8988T (cell line): ENCODE measurements around the gene LPIN2.
A peak's percentile ranks its signal among the peaks of the same experiment; 100 is the strongest.
"Not testable (repeated sequence)": the region's sequence is repeated elsewhere in the genome, so short reads cannot be mapped to it uniquely, and the experiment has no call there.

Experiments
- DNase-seq: peaks from one replicate; pipeline ENCODE4 v3.0.0; 2011

Gene LPIN2

DNA sequence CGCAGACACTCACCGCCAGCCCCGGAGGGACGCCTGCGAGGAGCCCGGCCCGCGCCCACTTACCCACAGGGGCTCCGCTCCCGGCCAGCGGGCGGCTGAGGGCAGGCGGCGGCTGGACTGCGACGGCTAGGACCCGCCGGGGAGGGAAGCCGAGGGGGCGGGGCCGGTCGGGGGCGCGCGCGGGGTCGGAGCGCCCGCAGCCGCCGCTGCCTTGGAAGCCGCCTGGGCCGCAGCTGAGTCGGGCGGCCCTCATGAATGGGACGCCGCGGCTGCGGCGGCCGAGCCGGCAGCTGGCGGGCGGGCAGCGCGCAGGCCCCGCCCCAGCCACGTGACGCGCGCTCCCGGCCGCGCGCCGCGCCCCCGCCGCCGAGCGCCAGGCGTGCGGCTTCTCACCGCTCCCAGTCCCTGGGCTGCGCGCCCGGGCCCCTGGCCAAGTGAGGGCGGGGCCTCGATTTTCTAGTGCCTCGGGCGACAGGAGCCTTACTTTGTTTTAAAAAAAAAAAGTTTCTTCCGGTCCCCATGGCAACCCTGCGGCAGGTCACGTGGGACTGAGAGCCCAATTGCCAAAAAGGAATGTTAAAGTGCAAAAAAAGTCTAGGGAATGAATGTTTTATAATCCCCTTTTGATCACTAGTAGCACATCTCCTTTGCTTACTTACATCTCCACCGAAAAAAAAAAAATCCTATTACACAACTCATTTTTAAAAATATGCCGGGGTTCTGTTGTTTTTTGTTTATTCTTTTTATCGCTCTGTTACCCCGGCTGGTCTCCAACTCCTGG, at the start of gene LPIN2:
Gene LPIN2, minus strand, starts transcription at position 121 of the 781 bp plus-strand sequence. CDS start 52,304 bp downstream, outside the sequence.
- DNase-seq, result peak; percentile 94

- DNase-seq, result no peak
Measured at GRCh38 chr18:3061581-3062312, 48.8 kb upstream of the LPIN2 start.

GRCh38 chr18:3060667-3061580, 48.0 kb upstream of the LPIN2 start:
- no peak for DNase-seq

- no peak for DNase-seq
Measured at GRCh38 chr18:3059272-3059671, 46.3 kb upstream of the LPIN2 start.

GRCh38 chr18:3058328-3059191, 45.6 kb upstream of the LPIN2 start:
- DNase-seq, result no peak

DNA sequence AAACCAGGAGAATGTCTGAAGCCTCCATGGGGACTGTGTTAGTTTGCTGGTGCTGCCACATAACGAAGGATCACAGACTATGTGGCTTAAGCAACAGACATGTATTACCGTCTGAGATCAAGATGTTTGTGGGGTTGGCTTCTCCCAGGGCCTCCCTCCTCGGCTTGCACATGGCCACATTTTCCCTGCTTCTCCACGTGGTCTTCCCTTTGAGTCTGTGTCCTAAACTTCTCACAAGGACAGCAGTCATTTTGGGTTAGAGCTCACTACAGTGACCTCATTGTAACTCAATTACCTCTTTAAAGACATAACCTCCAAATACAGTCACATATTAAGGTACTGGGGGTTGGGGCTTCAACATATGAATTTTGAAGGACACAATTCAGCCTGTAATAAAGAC, 44.6 kb upstream of the LPIN2 start:
- no peak for DNase-seq

- DNase-seq, result no peak
Measured at GRCh38 chr18:3056311-3056710, 43.4 kb upstream of the LPIN2 start.

GRCh38 chr18:3055816-3056215, 42.9 kb upstream of the LPIN2 start:
- peak; percentile 27 for DNase-seq

GRCh38 chr18:3055186-3055728, 42.3 kb upstream of the LPIN2 start:
- DNase-seq, result no peak

GRCh38 chr18:3054780-3055179, 41.8 kb upstream of the LPIN2 start:
- DNase-seq, result no peak

- DNase-seq, result no peak
Measured at GRCh38 chr18:3054214-3054613, 41.3 kb upstream of the LPIN2 start.

DNA sequence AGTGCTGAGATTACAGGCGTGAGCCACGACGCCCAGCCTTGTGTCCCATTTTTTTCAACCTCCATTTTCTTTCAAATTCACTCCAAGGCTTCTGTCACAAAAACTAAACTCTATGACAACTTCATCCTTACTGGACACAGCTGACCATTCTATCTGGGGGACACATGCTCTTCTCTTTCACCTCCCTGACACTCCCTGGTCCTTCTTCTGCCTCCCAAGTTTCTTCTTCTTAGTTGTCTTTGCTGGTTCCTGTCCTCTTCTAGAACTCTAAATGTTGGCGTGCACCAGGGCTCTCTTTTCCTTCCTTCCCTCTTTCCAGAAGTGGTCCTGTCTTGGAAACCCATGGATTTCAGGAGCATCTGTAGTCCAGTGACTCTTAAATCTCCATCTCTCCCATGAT, 40.1 kb upstream of the LPIN2 start:
- DNase-seq, result no peak

GRCh38 chr18:3052411-3052758, 39.4 kb upstream of the LPIN2 start:
- DNase-seq, result no peak

DNA sequence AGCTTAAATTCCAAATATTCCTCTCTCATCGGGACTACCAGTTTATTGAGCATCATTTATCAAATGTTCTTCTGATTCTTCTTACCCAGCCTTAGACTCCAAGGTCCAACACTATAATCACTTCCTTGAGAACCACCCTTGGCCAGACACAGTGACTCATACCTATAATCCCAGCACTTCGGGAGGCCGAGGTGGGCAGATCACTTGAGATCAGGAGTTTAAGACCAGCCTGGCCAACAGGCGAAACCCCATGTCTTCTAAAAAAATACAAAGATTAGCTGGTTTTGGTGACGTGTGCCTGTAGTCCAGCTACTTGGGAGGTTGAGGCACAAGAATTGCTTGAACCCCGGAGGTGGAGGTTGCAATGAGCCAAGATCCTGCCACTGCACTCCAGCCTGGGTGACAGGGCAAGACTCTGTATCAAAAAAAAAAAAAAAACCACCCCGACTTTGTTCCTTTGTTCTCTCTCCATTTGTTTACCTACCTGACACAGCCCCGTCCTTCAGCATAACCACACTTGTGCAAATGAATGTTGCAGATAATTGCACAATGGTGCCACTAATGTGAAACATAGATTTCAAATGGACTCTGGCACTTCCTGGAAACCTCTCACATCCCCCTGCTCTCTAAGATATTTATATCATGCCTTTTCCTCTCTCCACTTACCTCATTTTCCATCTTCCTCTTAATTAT, 38.9 kb upstream of the LPIN2 start:
- no peak for DNase-seq

GRCh38 chr18:3049897-3050454, 37.0 kb upstream of the LPIN2 start:
- not testable (repeated sequence) for DNase-seq

DNA sequence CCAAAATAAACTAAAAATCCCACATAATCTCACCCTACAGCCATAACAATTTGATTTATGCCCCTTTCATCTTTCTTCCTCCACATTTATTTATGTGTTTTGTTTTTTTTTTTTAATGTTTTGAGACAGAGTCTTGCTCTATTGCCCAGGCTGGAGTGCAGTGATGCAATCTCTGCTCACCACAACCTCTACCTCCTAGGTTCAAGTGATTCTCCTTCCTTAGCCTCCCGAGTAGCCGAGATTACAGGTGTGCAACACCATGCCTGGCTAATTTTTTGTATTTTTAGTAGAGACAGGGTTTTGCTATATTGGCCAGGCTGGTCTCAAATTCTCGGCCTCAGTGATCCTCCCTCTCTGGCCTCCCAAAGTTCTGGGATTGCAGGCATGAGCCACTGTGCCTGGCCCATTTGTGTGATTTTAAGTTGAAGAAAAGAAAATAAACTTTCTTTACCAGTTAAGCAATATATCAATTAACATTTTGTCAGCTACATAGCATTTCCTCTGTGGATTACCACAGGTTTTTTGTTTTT, 35.9 kb upstream of the LPIN2 start:
- DNase-seq, result no peak

DNA sequence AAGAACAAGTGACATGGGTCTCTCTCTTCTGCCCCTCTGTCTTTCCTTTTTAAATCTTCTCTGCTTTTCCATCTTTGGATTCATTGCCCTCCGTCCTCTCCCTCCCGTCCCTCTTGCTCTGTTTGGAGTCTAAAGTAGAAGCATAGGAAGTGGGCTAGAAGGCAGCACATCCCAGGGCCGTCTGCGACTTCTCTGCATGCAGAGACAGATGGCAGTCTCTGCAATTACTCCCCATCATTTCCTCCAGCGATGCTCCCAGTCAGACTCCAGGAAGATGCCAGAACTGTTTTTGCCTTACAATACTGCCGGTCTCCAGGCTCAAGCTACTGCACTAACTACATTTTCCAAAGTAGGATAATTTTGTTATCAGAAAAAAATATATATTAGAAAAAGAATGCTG, 35.2 kb upstream of the LPIN2 start:
- DNase-seq, result no peak

DNA sequence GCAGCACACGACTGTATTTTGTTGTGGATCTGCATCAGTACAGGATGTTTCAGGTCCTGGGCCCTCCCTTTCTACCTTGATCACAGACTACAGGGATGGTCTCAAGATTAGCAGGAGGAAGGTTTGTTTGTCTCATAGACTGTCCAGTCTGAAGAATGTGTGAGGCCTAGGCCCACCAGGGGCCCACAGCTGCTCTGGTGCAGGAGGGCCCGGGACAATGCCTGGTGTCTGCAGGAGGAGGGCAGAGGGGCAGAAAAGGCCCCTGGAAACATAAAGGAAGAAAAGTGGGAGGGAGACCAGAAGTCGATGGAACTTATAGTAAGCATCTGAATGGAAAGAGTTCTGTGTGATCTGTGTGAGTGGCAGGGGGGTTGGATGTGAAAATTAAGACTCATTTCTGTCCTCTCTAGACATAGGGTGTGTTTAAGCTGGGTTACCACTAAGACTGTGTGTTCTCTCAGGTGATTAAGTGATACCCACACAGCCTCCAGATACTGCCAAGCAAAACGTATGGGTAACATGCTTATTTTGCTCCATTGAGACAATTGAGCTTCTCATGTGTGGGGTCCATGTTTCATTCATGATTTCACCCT, 33.4 kb upstream of the LPIN2 start:
- DNase-seq, result no peak

- DNase-seq, result no peak
Measured at GRCh38 chr18:3044931-3045698, 32.2 kb upstream of the LPIN2 start.

GRCh38 chr18:3042379-3042778, 29.4 kb upstream of the LPIN2 start:
- DNase-seq, result no peak
